NCI-H2227 treated with DMSO at 0.1 percent for 48 hours (cell line): Measurements from ENCODE around the gene MOB1B.
"Not testable (repeated sequence)": the region's sequence is repeated elsewhere in the genome, so short reads cannot be mapped to it uniquely, and the experiment has no call there.

Source experiments
- DNase-seq: peaks from one replicate; lab custom pipeline; 2025; lab: John Stamatoyannopoulos, UW

Gene MOB1B

GRCh38 chr4:71008196-71008595, 106.0 kb downstream of the MOB1B start:
- no peak for DNase-seq

GRCh38 chr4:71009086-71009485, 106.9 kb downstream of the MOB1B start:
- no peak for DNase-seq

DNA sequence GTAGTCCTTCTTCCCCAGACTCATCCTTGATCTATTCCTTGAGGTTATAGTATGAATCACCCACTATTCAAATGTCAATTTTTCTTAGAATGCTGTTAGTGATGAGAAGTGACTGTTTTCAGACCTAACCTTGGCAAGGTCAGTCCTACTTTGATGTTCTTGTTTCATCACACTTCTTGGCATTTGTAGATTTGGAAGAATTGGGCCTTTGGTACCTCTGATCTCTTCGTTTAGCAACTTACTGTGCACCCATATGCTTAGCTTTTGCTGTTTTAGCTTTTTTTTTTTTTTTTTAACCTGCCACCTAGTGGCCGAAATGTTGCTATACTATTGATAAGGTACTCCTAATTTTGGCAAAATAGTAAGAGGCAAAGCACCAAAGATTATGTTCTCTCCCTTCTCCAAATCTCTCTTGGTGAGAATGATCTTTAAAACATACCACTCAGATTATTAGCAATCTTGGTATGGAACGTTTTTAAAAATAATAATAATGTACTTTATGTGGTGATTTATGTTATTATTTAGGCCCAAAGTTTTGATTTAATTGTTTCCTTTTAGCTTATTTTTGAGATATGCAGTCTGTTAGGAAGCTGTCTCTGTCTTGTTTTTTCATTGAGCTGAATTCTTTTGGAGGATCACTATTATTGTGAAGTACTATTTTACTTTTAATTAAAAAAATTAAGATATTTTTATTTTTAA, 107.9 kb downstream of the MOB1B start:
- DNase-seq: peak; percentile 20

GRCh38 chr4:71011451-71011850, 109.3 kb downstream of the MOB1B start:
- DNase-seq: no peak

GRCh38 chr4:71017391-71017790, 115.2 kb downstream of the MOB1B start:
- not testable (repeated sequence) for DNase-seq

- no peak for DNase-seq
Observed at GRCh38 chr4:71020611-71021010, 118.4 kb downstream of the MOB1B start.

DNA sequence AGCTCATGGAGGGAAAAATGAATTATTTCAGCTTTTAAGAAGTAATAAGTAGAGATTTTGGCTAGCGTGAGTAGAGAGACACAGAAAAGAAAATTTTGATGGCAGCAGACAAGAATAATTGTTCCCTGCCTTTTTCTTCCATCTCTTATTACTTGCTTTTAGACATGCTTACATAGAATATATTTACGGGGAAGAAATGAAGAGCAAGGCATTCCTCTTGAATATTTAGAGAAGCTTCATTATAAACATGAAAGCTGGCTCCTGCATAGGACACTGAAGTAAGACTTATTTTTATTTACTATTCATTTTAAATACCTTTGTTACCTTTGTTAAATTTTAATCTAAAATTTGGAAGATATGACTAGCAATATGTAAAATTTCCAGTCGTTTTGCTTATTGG, 123.5 kb downstream of the MOB1B start:
- DNase-seq: no peak

GRCh38 chr4:71026086-71026485, 123.9 kb downstream of the MOB1B start:
- DNase-seq: no peak

GRCh38 chr4:71027611-71028010, 125.4 kb downstream of the MOB1B start:
- DNase-seq: no peak

GRCh38 chr4:71029504-71029903, 127.3 kb downstream of the MOB1B start:
- DNase-seq: no peak

- not testable (repeated sequence) for DNase-seq
Observed at GRCh38 chr4:71032106-71032505, 129.9 kb downstream of the MOB1B start.
